ENCODE data around the gene SATB2.

DNA sequence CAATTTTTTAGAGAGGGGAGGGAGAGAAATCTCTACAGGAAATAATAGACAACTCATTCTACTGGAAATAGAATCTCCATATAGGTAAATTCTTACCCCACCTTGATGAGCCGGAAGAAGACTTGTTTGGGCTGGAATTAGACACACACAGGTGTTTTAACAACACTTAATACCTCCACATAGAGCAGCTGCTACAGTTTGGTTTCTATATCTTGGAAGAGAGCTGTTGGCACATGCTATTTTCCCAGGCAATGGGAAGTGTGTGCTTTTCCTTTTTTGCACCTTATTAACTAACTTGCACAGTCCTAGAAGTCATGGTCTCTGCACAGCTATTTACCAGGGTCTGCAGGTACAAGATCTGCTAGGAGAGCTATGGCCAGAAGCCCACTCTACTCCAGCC lies 73.7 kb downstream of the SATB2 start:
- TF ChIP-seq, protein P1, sequence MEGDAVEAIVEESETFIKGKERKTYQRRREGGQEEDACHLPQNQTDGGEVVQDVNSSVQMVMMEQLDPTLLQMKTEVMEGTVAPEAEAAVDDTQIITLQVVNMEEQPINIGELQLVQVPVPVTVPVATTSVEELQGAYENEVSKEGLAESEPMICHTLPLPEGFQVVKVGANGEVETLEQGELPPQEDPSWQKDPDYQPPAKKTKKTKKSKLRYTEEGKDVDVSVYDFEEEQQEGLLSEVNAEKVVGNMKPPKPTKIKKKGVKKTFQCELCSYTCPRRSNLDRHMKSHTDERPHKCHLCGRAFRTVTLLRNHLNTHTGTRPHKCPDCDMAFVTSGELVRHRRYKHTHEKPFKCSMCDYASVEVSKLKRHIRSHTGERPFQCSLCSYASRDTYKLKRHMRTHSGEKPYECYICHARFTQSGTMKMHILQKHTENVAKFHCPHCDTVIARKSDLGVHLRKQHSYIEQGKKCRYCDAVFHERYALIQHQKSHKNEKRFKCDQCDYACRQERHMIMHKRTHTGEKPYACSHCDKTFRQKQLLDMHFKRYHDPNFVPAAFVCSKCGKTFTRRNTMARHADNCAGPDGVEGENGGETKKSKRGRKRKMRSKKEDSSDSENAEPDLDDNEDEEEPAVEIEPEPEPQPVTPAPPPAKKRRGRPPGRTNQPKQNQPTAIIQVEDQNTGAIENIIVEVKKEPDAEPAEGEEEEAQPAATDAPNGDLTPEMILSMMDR (conservative IDR thresholded peaks at IDR 0.05 in 1 of 2, IDR thresholded peaks at IDR 0.05 in 1 of 2; ENCODE audit: extremely low read depth in 1 of 2, insufficient read depth in 1 of 2, low read depth in 1 of 2, low read length in 2 of 2), result no peak
- no peak for TF ChIP-seq EZH2 (IDR thresholded peaks at IDR 0.05; ENCODE audit: borderline replicate concordance, low read length)
